NCI-H2196 (cell line): Measurements from ENCODE around the gene ATP2A1.
"Not testable (repeated sequence)": the region's sequence is repeated elsewhere in the genome, so short reads cannot be mapped to it uniquely, and the experiment has no call there.

Source experiments
- DNase-seq: peaks from one replicate; lab custom pipeline; 2025; ENCODE audit not compliant: unreplicated experiment; lab: John Stamatoyannopoulos, UW

ATP2A1 gene

DNA sequence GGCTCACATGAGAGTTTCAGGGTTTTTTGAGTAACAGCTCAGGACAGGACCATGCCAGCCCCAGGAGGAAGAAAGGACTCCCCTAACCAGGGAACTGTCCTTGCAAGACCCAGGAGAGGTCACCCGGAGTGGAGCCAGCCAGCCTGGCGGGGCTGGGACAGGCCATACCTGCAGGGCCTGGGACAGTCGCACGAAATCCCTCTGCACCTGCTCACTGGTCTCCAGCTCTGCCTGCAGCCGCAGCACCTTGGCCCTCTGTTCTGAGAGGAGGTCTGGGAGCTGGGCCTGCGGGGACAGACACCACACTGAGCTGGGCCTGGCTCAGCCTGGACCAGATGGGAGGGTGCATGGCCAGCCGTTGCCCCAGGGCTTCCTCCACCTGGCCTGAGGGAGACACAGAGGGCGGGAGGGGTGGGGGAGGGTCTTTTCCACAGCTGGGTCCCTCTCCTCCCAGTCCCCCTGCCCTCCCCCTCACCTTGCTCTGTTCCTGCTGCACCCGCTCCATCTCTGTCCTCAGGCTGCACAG, 27.0 kb downstream of the ATP2A1 start:
- DNase-seq: no peak

GRCh38 chr16:28905800-28906372, 27.6 kb downstream of the ATP2A1 start:
- no peak for DNase-seq

GRCh38 chr16:28910086-28911031, 32.1 kb downstream of the ATP2A1 start:
- DNase-seq: peak; percentile 75

DNA sequence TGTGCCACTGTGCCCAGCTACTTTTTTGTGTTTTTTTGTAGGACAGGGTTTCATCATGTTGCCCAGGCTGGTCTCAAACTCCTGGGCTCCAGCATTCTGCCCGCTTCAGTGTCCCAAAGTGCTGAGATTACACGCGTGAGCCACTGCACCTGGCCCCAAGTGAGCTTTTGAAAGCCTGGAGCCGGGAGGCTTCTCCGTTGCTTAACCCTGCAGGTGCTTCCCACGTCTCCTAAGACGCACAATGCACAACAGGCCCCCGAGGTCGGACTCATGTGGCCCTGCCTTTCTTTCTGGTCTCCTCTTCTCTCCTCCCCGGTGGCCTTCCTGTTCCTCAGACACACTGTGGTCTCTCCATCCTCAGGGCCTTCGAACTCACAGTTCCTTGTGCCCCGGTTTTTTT, 34.3 kb downstream of the ATP2A1 start:
- no peak for DNase-seq

DNA sequence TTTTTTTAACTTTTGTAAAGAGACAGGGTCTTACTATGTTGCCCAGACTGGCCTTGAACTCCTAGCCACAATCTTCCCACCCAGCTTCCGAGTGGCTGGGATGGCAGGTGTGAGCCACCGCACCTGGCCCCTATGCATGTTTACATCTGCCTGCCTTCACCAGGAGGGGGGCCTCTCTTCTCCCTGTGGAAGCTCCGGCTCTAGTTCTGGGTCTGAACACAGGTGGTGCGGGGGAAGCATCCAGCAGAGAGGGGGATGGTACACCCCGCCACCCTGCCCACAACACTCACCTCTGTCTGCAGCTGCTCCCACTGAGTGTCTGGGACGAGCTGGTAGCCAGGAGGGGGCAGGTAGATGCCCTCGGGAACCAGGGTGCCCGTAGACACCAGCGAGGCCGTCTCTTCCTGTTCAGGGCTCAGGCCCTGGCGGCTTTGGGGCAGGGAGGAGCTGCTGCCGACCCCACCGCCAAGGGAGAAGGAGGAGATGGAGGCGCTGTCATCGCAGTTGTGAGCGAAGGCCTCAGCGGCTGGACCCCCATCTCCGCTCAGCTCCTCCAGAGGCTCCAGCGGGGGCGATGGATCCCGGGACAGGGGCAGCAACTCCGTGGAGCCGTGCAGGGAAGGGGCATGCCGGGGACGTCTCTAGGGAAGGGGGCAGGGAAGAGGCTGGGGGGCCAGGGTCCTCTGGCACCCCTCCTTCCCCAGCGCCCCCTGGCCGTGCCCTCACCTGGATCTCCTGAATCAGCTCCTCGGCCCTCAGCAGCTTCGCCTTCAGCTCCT, 35.8 kb downstream of the ATP2A1 start:
- no peak for DNase-seq

- no peak for DNase-seq
Measured at GRCh38 chr16:28915181-28915580, 36.9 kb downstream of the ATP2A1 start.

- DNase-seq: no peak
Measured at GRCh38 chr16:28917095-28917494, 38.8 kb downstream of the ATP2A1 start.

DNA sequence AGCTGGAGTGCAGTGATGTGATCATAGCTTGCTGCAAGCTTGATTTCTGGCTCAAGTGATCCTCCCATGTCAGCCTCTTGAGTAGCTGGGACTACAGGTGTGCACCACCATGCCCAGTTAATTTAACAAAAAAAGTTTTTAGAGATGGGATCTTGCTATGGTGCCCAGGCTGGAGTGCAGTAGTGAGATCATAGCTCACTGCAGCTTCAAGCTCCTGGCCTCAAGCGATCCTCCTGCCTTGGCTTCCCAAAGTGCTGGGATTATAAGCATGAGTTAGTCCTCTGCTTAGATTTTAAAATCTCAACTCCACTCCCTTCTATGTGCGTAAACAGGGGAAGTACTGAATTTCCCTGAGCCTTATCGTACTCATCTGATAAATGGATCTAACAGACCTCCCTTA, 40.4 kb downstream of the ATP2A1 start:
- DNase-seq: no peak

DNA sequence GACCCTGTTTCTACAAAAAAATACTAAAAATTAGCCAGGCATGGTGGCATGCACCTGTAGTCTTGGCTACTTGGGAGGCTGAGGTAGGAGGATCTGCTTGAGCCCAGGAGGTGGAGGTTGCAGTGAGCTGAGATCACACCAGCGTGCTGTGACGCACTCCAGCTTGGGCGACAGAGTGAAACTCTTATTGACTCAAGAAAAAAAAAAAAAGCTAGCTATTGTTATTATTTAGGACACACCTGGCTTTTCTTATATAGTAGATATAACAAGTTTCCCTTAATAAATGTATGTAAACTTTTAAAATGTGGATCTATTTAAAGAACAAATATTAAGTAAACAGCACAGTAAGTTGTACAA, 44.9 kb downstream of the ATP2A1 start:
- DNase-seq: no peak

DNA sequence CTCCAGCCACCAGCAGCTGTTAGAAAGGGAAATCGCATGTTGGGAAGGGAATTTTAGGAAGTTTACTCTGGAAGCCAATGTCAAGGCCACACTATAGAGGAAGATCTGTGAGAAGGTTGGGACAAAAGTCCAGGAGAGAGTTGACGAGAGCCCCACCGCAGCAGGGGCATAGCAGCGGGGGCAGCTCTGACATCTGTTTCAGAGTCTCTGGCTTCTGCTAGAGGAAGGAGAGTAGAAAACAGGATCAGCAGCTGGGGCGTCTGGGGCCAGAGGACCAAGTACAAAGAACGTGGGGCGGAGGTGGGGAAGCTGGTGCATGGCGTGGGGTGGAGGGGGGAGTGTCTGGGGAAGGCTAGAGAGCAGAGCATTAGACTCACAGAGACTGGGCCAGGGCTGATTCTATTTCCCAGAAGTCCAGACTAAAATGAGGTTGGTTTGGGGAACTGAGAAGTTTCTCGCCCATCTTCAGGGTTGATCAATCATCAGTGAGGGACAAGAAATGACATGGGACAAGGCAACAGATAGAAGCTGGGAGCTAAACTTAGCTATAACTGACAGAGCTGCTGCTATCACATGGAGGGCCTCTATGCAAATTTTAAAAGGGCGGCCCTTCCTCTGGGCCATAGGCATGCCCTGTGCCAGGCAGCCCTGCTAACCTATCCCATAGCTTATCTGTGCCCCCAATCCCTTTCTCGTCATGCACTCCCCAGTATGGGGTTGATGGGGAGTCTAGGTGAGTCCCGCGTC, 45.5 kb downstream of the ATP2A1 start:
- DNase-seq: no peak

GRCh38 chr16:28924399-28924761, 46.1 kb downstream of the ATP2A1 start:
- no peak for DNase-seq

GRCh38 chr16:28924762-28925385, 46.6 kb downstream of the ATP2A1 start, which contains the start of gene RABEP2:
Gene RABEP2, minus strand, starts transcription at chr16:28925238. Its CDS starts 75 bp downstream, at chr16:28925163.
- DNase-seq: peak; percentile 96

GRCh38 chr16:28925386-28926228, 47.3 kb downstream of the ATP2A1 start:
- DNase-seq: no peak

DNA sequence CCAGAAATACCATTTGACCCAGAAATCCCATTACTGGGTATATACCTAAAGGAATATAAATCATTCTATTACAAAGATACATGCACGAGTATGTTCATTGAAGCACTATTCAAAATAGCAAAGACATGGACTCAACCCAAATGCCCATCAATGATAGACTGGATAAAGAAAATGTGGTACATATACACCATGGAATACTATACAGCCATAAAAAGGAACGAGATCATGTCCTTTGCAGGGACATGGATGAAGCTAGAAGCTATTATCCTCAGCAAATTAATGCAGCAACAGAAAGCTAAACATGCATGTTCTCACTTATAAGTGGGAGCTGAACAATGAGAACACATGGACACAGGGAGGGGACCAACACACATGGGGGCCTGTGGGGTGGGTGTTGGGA, 48.0 kb downstream of the ATP2A1 start:
- not testable (repeated sequence) for DNase-seq

DNA sequence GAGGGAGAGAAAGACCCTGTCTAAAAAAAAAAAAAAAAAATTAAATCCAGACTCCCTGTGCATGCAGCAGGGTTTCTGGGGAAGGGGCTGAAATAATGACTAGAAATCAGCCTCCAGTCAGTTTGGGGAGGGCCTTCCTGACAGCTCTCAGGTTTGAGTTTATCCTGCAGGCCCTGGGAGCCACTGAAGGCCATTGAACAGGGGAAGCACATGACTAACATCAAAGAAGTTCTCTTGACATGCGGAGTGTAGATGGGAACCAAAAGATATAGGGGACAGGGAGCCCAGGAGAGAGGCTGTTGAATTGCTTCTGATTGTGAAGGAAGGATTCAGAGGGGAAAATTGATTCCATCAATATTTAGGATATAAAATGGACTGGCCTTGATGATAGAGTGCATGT, 49.5 kb downstream of the ATP2A1 start:
- DNase-seq: no peak

DNA sequence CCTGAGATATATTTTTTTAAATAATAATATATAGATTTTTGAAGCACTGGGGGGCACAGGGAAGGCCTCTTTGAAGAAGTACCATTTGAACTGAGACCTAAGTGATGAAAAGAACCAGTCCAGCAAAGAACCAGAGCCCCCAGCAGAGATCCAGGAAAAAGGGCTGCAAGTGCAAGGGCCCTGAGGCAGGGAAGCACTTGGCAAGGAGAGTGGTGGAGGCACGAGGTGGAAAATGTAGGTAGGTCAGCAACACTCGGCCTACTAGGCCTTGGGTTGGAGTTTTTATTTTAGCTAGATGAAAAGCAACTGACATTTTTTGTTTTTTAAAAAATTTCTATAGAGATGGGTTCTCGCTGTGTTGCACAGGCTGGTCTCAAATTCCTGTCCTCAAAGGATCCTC, 51.9 kb downstream of the ATP2A1 start:
- DNase-seq: no peak

DNA sequence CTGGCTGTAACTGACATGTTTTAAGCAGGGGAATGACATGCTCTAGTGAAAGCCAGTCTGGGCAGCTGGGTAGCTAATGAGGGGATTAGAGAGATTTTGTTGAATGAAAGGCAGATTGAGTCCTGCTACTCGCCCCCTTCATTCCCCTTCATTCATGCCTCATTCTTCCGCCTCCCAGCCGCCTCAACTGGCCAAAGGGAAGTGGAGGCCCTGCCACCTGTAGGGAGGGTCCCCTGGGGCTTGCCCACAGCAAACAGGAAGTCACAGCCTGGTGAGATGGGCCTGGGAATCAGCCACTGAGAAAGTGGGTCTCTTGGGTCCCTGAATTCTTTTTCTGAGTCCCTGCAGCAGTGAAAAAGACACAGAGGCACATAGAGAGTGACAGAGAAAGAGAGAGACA, 52.4 kb downstream of the ATP2A1 start:
- DNase-seq: no peak

DNA sequence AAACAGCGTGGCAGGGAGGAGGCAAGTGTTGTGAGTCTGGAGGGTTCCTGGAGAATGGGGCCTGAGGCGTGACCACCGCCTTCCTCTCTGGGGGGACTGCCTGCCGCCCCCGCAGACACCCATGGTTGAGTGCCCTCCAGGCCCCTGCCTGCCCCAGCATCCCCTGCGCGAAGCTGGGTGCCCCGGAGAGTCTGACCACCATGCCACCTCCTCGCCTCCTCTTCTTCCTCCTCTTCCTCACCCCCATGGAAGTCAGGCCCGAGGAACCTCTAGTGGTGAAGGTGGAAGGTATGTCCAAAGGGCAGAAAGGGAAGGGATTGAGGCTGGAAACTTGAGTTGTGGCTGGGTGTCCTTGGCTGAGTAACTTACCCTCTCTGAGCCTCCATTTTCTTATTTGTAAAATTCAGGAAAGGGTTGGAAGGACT, 53.5 kb downstream of the ATP2A1 start, which contains the start of gene CD19:
Gene CD19 (plus strand): TSS at position 171 of the 425 bp plus-strand sequence. CDS start 30 bp downstream, at position 201.
- DNase-seq: no peak
